Measurements from ENCODE around the gene PDE10A. TPM values are rescaled to one million over a fixed set of nuclear protein-coding genes. Genes with fewer than 3 reads are reported as not detected.

PDE10A gene
- total and polyA plus RNA-seq, 2 of the 4 experiments (the other 2 are of a cell fraction) = 3.4 to 12.4 TPM

- Histone ChIP-seq H2BK15ac (ENCODE audit: low read depth, low read length) (no peak overlapping the region), H2BK5ac (ENCODE audit: low read depth, low read length, poor library complexity, severe bottlenecking) (no peak overlapping the region), H3K18ac (ENCODE audit: low read depth, low read length) (no peak overlapping the region), H3K27me3 (ENCODE audit: control insufficient read depth, insufficient read depth, low read length) (no peaks in the 10 kb centered on the region), H4K5ac (ENCODE audit: low read depth, low read length) (no peak overlapping the region), H2AFZ (replicated peaks; ENCODE audit: low read length, poor library complexity) (no peak overlapping the region), H4K91ac (ENCODE audit: insufficient read depth, low read depth, low read length) (no peak overlapping the region), H3K9me1 (ENCODE audit: insufficient read depth, low read length) (no peaks in the 10 kb centered on the region), H3K27ac (ENCODE audit: insufficient read depth, low read length) (no peak overlapping the region), H3K4me3 (ENCODE audit: insufficient read depth, low read depth, low read length) (no peak overlapping the region), H3K56ac (ENCODE audit: extremely low read depth, insufficient read depth, low read length) (no peak overlapping the region), H3K4ac (ENCODE audit: low read depth, low read length) (no peak overlapping the region), H3K14ac (replicated peaks; ENCODE audit: low read depth, low read length) (no peak overlapping the region), H2BK20ac (ENCODE audit: low read depth, low read length) (no peak overlapping the region), H3K9ac (ENCODE audit: low read depth, low read length) (no peak overlapping the region), H3K4me1 (ENCODE audit: control insufficient read depth, insufficient read depth, low read length) (peaks cover 2% of the 10 kb centered on the region; the same call in 1 of the 2 replicates), H2AK5ac (ENCODE audit: low read depth, low read length) (no peak overlapping the region), H2AK9ac (replicated peaks; ENCODE audit: low read depth, low read length, poor library complexity) (no peak overlapping the region), H3K4me2 (ENCODE audit: low read depth, low read length) (no peak overlapping the region), H2BK120ac (ENCODE audit: low read depth, low read length) (no peak overlapping the region), H3K9me3 (ENCODE audit: control insufficient read depth, insufficient read depth, low read length) (no peaks in the 10 kb centered on the region), H3K23ac (ENCODE audit: low read depth, low read length) (no peak overlapping the region), H3K36me3 (ENCODE audit: control insufficient read depth, insufficient read depth, low read length) (no peaks in the 10 kb centered on the region), H4K20me1 (ENCODE audit: insufficient read depth, low read length) (peaks cover 3% of the 10 kb centered on the region), H3K79me1 (ENCODE audit: low read depth in 1 of 2, low read length in 2 of 2) (peaks cover 49 to 54% of the 10 kb centered on the region in 2 experiments), H4K8ac (ENCODE audit: low read depth in 2 of 2, low read length in 2 of 2) (no peak overlapping the region)
- dilution Hi-C loops (cut with HindIII; ENCODE audit: low sequenced_read_pairs, unreplicated experiment) = no loop called here
- in situ Hi-C loops (cut with MboI; ENCODE audit: low sequenced_read_pairs) = no loop called here
- intact Hi-C loops (cut with micrococcal nuclease) = no loop called here
- ATAC-seq (ENCODE audit: low read depth) (no peak), DNase-seq (no peak)
- POLR2A ChIA-PET (ENCODE audit: unreplicated experiment) = interaction anchor here (0.6 kb wide), 1 partner anchor 86 kb away, joined by 3 read pairs; no protein-coding TSS in a partner anchor
- WGBS, 2 experiments (ENCODE audit: extremely low coverage in 2 of 2, insufficient read length in 1 of 2) = 100% methylated on average over 1 of the region's 3 CpGs; no CpG with 5 or more reads in 1 of the 2 experiments
- BruUV-seq (replicated peaks) = no TSS peak
- TF ChIP-seq MAZ (IDR thresholded peaks at IDR 0.05; ENCODE audit: borderline replicate concordance, low read depth, low read length) (no peak), CTCF (conservative IDR thresholded peaks at IDR 0.05; ENCODE audit: low read depth, low read length) (no peak)
- CTCF ChIA-PET = no interaction called here
These were observed 20.0 kb downstream of the PDE10A start for GRCh38 chr6:165643015-165643414.
